PFSK-1 (cell line): ENCODE measurements around the gene VTA1.

ENCODE experiments used
- FOXP2 ChIP-seq: optimal IDR thresholded peaks from 2 replicates; pipeline ENCODE3; 2011; ENCODE audit warnings: borderline replicate concordance, control low read depth, inconsistent platforms; ENCODE audit not compliant: insufficient read depth; ENCODE audit errors: extremely low read length, extremely low read depth
- POLR2AphosphoS5 ChIP-seq: IDR thresholded peaks from 2 replicates; pipeline ENCODE4 v1.6.1; 2012; ENCODE audit warnings: low read depth, mild to moderate bottlenecking, control low read depth, low read length, moderate library complexity
- SIN3A ChIP-seq: IDR thresholded peaks from 2 replicates; pipeline ENCODE4 v1.6.1; 2012; ENCODE audit warnings: mild to moderate bottlenecking, low read length, moderate library complexity, borderline replicate concordance; ENCODE audit not compliant: insufficient read depth
- TAF1 ChIP-seq: IDR thresholded peaks from 2 replicates; pipeline ENCODE4 v1.6.1; 2012; ENCODE audit warnings: low read length, control low read depth, borderline replicate concordance; ENCODE audit not compliant: insufficient read depth
- TF ChIP-seq, protein P1 (sequence below), 2 experiments: IDR thresholded peaks; 2 replicates each; pipeline versions ENCODE4 v1.6.1 to v1.8.0; 2011 to 2012; ENCODE audit warnings: low read depth in 2 of 2, low read length in 2 of 2, control low read depth in 1 of 2, inconsistent platforms in 1 of 2, mild to moderate bottlenecking in 1 of 2, moderate library complexity in 1 of 2; ENCODE audit not compliant: insufficient read depth in 1 of 2

VTA1 gene

DNA sequence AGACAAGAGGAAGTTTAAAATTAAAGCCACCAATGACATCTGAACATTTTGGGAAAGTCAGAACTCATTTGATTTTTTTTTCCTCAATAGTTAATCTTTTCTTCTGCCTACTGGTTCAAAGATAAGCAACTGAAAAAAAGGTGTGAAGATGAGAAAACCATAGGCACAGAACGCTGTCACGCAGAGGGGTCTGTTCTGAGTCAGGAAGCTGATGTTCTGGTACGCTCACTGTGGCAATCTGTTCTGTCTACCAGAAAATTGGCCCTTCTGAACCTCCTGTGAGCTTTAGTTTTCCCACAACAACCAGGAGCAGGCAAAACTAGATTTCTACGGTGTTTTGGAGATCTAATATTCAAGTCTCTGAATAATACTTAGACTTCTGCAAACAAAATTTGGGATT is 78.1 kb downstream of the VTA1 start:
- TF ChIP-seq, protein P1, sequence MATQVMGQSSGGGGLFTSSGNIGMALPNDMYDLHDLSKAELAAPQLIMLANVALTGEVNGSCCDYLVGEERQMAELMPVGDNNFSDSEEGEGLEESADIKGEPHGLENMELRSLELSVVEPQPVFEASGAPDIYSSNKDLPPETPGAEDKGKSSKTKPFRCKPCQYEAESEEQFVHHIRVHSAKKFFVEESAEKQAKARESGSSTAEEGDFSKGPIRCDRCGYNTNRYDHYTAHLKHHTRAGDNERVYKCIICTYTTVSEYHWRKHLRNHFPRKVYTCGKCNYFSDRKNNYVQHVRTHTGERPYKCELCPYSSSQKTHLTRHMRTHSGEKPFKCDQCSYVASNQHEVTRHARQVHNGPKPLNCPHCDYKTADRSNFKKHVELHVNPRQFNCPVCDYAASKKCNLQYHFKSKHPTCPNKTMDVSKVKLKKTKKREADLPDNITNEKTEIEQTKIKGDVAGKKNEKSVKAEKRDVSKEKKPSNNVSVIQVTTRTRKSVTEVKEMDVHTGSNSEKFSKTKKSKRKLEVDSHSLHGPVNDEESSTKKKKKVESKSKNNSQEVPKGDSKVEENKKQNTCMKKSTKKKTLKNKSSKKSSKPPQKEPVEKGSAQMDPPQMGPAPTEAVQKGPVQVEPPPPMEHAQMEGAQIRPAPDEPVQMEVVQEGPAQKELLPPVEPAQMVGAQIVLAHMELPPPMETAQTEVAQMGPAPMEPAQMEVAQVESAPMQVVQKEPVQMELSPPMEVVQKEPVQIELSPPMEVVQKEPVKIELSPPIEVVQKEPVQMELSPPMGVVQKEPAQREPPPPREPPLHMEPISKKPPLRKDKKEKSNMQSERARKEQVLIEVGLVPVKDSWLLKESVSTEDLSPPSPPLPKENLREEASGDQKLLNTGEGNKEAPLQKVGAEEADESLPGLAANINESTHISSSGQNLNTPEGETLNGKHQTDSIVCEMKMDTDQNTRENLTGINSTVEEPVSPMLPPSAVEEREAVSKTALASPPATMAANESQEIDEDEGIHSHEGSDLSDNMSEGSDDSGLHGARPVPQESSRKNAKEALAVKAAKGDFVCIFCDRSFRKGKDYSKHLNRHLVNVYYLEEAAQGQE (IDR thresholded peaks at IDR 0.05; ENCODE audit: insufficient read depth in 1 of 2, low read depth in 2 of 2, low read length in 2 of 2): no peak
- TF ChIP-seq TAF1 (no peak), SIN3A (no peak), FOXP2 (no peak), POLR2AphosphoS5 (no peak)

DNA sequence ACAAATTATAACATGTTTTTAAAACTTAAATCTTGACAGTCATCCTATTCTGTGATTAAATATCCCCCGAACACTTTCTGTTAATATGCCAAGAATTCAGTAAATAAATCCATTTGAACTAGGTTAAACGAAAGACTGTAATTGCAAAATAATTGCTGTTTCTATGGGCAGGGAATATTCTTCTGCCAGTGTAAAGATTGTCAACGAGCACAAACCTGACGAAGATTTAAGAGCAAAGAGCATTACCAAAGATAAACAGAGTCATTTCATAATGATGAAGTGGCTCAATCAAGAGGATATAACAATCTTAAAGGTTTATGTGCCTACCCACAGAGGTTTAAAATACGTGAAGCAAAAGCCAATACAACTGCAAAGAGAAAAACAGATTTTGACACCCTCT is 78.5 kb downstream of the VTA1 start:
- TF ChIP-seq SIN3A (no peak), POLR2AphosphoS5 (no peak), FOXP2 (no peak), TAF1 (no peak)
- TF ChIP-seq, protein P1 (IDR thresholded peaks at IDR 0.05; ENCODE audit: insufficient read depth in 1 of 2, low read depth in 2 of 2, low read length in 2 of 2): no peak

DNA sequence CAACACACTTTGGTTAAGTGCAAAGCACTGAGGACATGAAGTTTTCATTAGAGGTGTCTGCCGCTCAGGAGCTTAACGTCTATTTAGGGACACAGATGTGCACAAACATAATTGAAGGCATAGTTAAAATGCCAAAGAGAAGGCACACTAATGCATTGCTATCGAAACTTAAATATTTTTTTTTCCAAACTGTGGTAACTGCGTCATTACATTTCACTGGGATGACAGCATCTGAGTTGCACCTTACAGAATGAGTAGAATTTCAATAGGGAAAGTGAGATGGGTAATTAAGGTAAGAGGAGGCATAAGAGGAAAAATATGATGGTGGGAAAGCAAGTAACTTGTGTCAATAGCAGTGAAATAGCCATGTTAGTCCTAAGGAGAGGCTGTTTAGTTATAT is 79.7 kb downstream of the VTA1 start:
- TF ChIP-seq, protein P1 (IDR thresholded peaks at IDR 0.05; ENCODE audit: insufficient read depth in 1 of 2, low read depth in 2 of 2, low read length in 2 of 2): no peak
- no peak for TF ChIP-seq FOXP2
- no peak for TF ChIP-seq POLR2AphosphoS5
- TF ChIP-seq TAF1: no peak
- TF ChIP-seq SIN3A: no peak

DNA sequence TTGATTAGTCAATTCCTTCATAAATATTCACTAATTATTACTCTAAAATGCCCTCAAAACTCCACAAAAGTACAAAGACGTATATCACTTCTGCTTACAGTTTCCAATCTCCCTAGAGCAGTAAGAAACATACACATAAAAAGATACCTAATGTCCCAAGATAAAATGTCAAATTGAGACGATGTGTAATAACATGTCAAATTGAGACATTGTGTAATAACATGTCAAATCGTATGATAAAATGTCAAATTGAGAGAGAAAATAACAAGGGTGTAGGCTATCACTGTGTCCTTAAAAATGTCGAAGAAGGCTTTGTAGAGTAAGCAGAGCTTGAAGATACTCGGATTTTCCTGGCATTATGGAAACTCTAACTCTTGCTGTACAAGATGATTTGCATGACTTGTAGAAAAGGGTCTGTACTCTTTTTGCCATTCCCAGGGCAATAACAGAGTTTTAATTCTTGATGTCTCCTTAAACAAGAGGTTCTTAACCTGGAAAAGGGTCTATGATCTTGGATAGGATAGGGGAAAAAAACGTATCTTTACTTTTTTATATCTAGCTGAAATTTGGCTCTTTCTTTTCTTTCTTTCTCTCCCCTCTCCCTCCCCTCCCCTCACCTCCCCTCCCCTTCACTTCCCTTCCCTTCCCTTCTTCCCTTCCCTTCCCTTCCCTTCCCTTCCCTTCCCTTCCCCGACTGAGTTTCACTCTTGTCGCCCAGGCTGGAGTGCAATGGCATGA is 87.1 kb downstream of the VTA1 start:
- TF ChIP-seq SIN3A (no peak), POLR2AphosphoS5 (no peak), FOXP2 (no peak), TAF1 (no peak)
- TF ChIP-seq, protein P1 (IDR thresholded peaks at IDR 0.05; ENCODE audit: insufficient read depth in 1 of 2, low read depth in 2 of 2, low read length in 2 of 2): no peak

DNA sequence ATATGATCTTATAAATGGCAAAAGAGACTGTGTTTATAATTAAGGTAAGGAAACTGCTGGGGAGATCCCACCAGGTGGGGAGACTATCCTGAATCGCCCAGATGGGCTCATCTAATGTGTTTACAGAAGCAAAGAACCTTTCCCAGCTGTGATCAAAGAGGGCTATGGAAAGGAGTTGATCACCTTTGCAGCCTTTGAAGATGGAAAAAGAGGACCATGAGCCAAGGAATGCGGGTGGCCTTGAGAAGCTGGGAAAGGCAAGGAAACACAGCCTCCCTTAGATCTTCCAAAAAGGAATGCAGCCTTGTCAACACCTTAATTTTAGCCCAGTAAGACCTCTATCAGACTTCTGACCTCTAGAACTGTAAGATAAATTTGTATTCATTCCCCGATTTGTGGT is 88.2 kb downstream of the VTA1 start:
- TF ChIP-seq POLR2AphosphoS5 (no peak), FOXP2 (no peak), TAF1 (no peak), SIN3A (no peak)
- TF ChIP-seq, protein P1 (IDR thresholded peaks at IDR 0.05; ENCODE audit: insufficient read depth in 1 of 2, low read depth in 2 of 2, low read length in 2 of 2): no peak
